ENCODE results near the gene VRK1. TPM values are rescaled to one million over a fixed set of nuclear protein-coding genes. Genes with fewer than 3 reads are reported as not detected.

VRK1 gene
- total and polyA plus RNA-seq, 4 donors: 6.4 to 21.8 (median 8.5) TPM

DNA sequence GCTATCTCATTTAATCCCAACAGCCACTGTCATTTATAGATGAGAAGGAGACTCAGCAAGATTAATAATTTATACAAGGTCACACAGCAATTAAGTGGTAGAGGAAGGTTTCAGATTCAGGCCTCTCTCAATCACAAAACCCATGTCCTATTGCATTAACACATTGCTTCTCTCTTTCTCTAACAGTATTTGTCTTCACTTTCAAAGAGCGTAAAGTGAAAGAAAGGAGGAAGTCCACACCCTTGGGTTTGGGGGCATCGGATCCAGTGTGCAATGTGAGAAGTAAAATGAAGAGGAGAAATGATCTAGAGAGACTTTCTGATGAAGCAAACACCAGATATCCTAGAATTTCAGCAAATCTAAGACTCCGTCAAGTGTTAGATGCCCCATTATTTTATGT is 7.0 kb upstream of the VRK1 start:
- H3K27ac ChIP-seq (ENCODE audit: low read depth in 1 of 2, low read length in 1 of 2): no peak overlapping the region
- no peaks in the 10 kb centered on the region for H3K36me3 ChIP-seq (ENCODE audit: control insufficient read depth in 4 of 4, insufficient read depth in 4 of 4, low read length in 4 of 4)
- TF ChIP-seq CTCF (IDR thresholded peaks at IDR 0.05; ENCODE audit: control extremely low read depth, extremely low read depth): no peak
- 25 to 40% methylated on average over 3 of the region's 3 CpGs for WGBS, 2 donors
- no peaks in the 10 kb centered on the region for H3K9me3 ChIP-seq (ENCODE audit: control insufficient read depth in 4 of 4, insufficient read depth in 3 of 4, low read length in 3 of 4)
- no peak for ATAC-seq (ENCODE audit: insufficient read depth, low FRiP score)
- peaks cover 0 to 2% (median 0%) of the 10 kb centered on the region in 3 donors for H3K27me3 ChIP-seq (ENCODE audit: control insufficient read depth in 3 of 3, insufficient read depth in 3 of 3, low read length in 2 of 3)
- no peak overlapping the region for H3K4me3 ChIP-seq
- DNase-seq: no peak
- H3K9ac ChIP-seq (ENCODE audit: insufficient read depth in 1 of 2, low read length in 2 of 2): no peak overlapping the region
- no peaks in the 10 kb centered on the region for H3K4me1 ChIP-seq (ENCODE audit: control insufficient read depth in 5 of 5, insufficient read depth in 5 of 5, low read length in 5 of 5)

- no peaks in the 10 kb centered on the region for H3K4me1 ChIP-seq (ENCODE audit: control insufficient read depth in 5 of 5, insufficient read depth in 5 of 5, low read length in 5 of 5)
- ATAC-seq (ENCODE audit: insufficient read depth, low FRiP score) (no peak), DNase-seq (no peak)
- no peak for TF ChIP-seq CTCF (IDR thresholded peaks at IDR 0.05; ENCODE audit: control extremely low read depth, extremely low read depth)
- WGBS, 2 donors: 70 to 76% methylated on average over 1 of the region's 1 CpG
- peaks cover 0 to 2% (median 0%) of the 10 kb centered on the region in 3 donors for H3K27me3 ChIP-seq (ENCODE audit: control insufficient read depth in 3 of 3, insufficient read depth in 3 of 3, low read length in 2 of 3)
- no peak overlapping the region for H3K4me3 ChIP-seq
- no peaks in the 10 kb centered on the region for H3K9me3 ChIP-seq (ENCODE audit: control insufficient read depth in 4 of 4, insufficient read depth in 3 of 4, low read length in 3 of 4)
- no peak overlapping the region for H3K27ac ChIP-seq (ENCODE audit: low read depth in 1 of 2, low read length in 1 of 2)
- no peak overlapping the region for H3K9ac ChIP-seq (ENCODE audit: insufficient read depth in 1 of 2, low read length in 2 of 2)
- H3K36me3 ChIP-seq (ENCODE audit: control insufficient read depth in 4 of 4, insufficient read depth in 4 of 4, low read length in 4 of 4): no peaks in the 10 kb centered on the region
Measured at GRCh38 chr14:96790706-96791105, 6.5 kb upstream of the VRK1 start.

DNA sequence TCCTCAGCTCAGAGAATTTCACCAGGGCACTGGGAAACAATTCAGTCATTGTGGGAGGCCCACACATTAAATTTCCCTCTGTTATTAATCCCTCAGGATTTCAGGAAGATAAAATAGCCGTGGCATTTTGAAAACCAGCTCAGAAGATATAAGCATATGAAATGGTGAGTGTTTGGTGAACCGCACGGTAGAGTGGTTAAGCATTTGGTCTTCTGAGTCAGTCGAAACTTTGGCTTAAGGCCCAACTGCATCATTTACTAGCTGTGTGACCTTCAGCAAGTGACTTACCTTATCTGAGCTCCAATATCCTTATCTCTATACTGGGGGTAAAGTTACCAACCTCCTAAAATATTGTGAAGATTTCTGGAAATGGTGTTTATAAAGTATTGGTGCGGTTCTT is 5.2 kb upstream of the VRK1 start:
- 86 to 92% methylated on average over 5 of the region's 5 CpGs for WGBS, 2 donors
- no peak for TF ChIP-seq CTCF (IDR thresholded peaks at IDR 0.05; ENCODE audit: control extremely low read depth, extremely low read depth)

GRCh38 chr14:96792591-96792990 is 4.6 kb upstream of the VRK1 start:
- no peak for TF ChIP-seq CTCF (IDR thresholded peaks at IDR 0.05; ENCODE audit: control extremely low read depth, extremely low read depth)
- no peak for DNase-seq
- WGBS, 2 donors: 43 to 65% methylated on average over 7 of the region's 7 CpGs
- H3K27me3 ChIP-seq (ENCODE audit: control insufficient read depth in 3 of 3, insufficient read depth in 3 of 3, low read length in 2 of 3): no peaks in the 10 kb centered on the region
- H3K9me3 ChIP-seq (ENCODE audit: control insufficient read depth in 4 of 4, insufficient read depth in 3 of 4, low read length in 3 of 4): no peaks in the 10 kb centered on the region
- H3K9ac ChIP-seq (ENCODE audit: insufficient read depth in 1 of 2, low read length in 2 of 2): no peak overlapping the region
- H3K36me3 ChIP-seq (ENCODE audit: control insufficient read depth in 4 of 4, insufficient read depth in 4 of 4, low read length in 4 of 4): no peaks in the 10 kb centered on the region
- peaks cover 0 to 2% (median under 1%) of the 10 kb centered on the region in 5 donors for H3K4me1 ChIP-seq (ENCODE audit: control insufficient read depth in 5 of 5, insufficient read depth in 5 of 5, low read length in 5 of 5)
- H3K4me3 ChIP-seq: no peak overlapping the region
- ATAC-seq (ENCODE audit: insufficient read depth, low FRiP score): no peak
- H3K27ac ChIP-seq (ENCODE audit: low read depth in 1 of 2, low read length in 1 of 2): no peak overlapping the region

More for the DNA sequence above, 5.2 kb upstream of the VRK1 start:
- Histone ChIP-seq H3K27me3 (ENCODE audit: control insufficient read depth in 3 of 3, insufficient read depth in 3 of 3, low read length in 2 of 3) (no peaks in the 10 kb centered on the region), H3K9me3 (ENCODE audit: control insufficient read depth in 4 of 4, insufficient read depth in 3 of 4, low read length in 3 of 4) (no peaks in the 10 kb centered on the region), H3K9ac (ENCODE audit: insufficient read depth in 1 of 2, low read length in 2 of 2) (no peak overlapping the region), H3K4me3 (no peak overlapping the region), H3K36me3 (ENCODE audit: control insufficient read depth in 4 of 4, insufficient read depth in 4 of 4, low read length in 4 of 4) (no peaks in the 10 kb centered on the region), H3K4me1 (ENCODE audit: control insufficient read depth in 5 of 5, insufficient read depth in 5 of 5, low read length in 5 of 5) (peaks cover 0 to 2% (median 0%) of the 10 kb centered on the region in 5 donors), H3K27ac (ENCODE audit: low read depth in 1 of 2, low read length in 1 of 2) (no peak overlapping the region)
- DNase-seq (no peak), ATAC-seq (ENCODE audit: insufficient read depth, low FRiP score) (no peak)

All from lung (tissue), 12 donors.